GM23338 (cell line): ENCODE measurements around the gene GSC2.

Experiments
- CTCF ChIP-seq, 2 experiments: fragments of 200-600 bp in 1 of 2; sonication (generic) in 1 of 2; conservative IDR thresholded peaks; 2 replicates each; pipeline versions ENCODE4 v1.5.1 to v1.6.1; 2016 to 2017; ENCODE audit warnings: antibody characterized with exemption in 2 of 2, low read depth in 2 of 2, mild to moderate bottlenecking in 2 of 2, moderate library complexity in 1 of 2
- EZH2 ChIP-seq: fragments of 200-600 bp; sonication (generic); IDR thresholded peaks from one replicate; pipeline ENCODE4 v1.8.0; 2017; ENCODE audit warnings: antibody characterized with exemption, mild to moderate bottlenecking, low read depth; ENCODE audit not compliant: unreplicated experiment
- JUNB ChIP-seq: IDR thresholded peaks from one replicate; pipeline ENCODE4 v1.6.1; 2016; ENCODE audit warnings: antibody characterized with exemption; ENCODE audit not compliant: unreplicated experiment
- NANOG ChIP-seq: IDR thresholded peaks from 2 replicates; pipeline ENCODE4 v1.6.1; 2016; ENCODE audit warnings: antibody characterized with exemption, borderline replicate concordance
- POLR2AphosphoS5 ChIP-seq: IDR thresholded peaks from 2 replicates; pipeline ENCODE4 v1.6.1; 2016; ENCODE audit warnings: antibody characterized with exemption, low read depth
- REST ChIP-seq: IDR thresholded peaks from one replicate; pipeline ENCODE4 v1.6.1; 2018; ENCODE audit warnings: antibody characterized with exemption; ENCODE audit not compliant: unreplicated experiment

GRCh38 chr22:19111140-19111539 is 39.0 kb downstream of the GSC2 start:
- TF ChIP-seq CTCF (conservative IDR thresholded peaks at IDR 0.05; ENCODE audit: low read depth in 2 of 2) (peak; percentile 36 to 57), EZH2 (no peak), POLR2AphosphoS5 (no peak), JUNB (no peak), REST (no peak), NANOG (no peak)
